Measurements from ENCODE around the gene GINS2. TPM values are rescaled to one million over a fixed set of nuclear protein-coding genes. Genes with fewer than 3 reads are reported as not detected.

Gene GINS2
- total and polyA plus RNA-seq, 2 donors (not counting 3 experiments of a cell fraction or from before 2014, with no cell fraction given) = 10.4 to 24.1 TPM

DNA sequence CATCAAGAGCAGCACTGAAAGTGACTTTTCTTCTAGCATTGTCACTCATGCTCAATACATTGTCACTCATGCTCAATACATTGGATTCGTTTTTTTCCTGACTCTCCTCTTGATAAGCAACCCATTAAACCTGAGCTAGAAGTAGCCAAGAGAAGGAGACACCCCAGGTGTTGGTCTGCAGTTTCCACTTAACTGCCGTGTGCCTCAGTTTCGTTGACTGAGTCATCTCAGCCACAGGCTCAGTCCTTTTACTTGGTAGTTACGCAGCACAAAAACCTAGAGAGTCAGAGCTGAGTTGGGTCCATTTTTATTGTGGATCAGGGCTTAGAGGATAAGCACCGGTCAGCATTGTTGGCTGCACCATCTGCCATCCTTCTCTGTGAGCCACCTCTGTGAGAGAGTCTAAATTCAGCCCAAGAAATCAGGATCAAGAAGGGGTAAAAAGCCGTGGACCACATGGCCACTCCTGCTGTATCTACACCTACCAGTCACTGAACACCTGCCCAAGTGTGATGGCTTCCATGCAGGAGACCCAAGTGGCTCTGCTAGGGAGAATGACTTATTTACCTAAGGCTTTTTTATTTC lies 11.3 kb downstream of the GINS2 start:
- no peak for DNase-seq (ENCODE audit: low read depth, low spot score)
- no peak for FAIRE-seq
- Histone ChIP-seq H3K9me1 (replicated peaks; ENCODE audit: control insufficient read depth, extremely low read depth, insufficient read depth, low read length) (no peaks in the 10 kb centered on the region), H3K27ac (ENCODE audit: insufficient read depth, low read depth, low read length) (no peak overlapping the region), H3K4me3 (replicated peaks in 1 of 3; ENCODE audit: insufficient read depth in 1 of 3, low read depth in 1 of 3, low read length in 3 of 3) (no peak overlapping the region), H3K4me1 (ENCODE audit: control insufficient read depth, extremely low read depth, insufficient read depth, low read length) (peaks cover 14% of the 10 kb centered on the region), H4K20me1 (replicated peaks; ENCODE audit: control insufficient read depth, extremely low read depth, insufficient read depth, low read length) (no peaks in the 10 kb centered on the region), H3K9me3 (replicated peaks; ENCODE audit: control insufficient read depth, insufficient read depth, low read length) (no peaks in the 10 kb centered on the region), H2AFZ (ENCODE audit: low read depth, low read length) (no peak overlapping the region), H3K36me3 (ENCODE audit: control insufficient read depth in 2 of 2, extremely low read depth in 1 of 2, insufficient read depth in 2 of 2, low read length in 2 of 2) (peaks cover 3% of the 10 kb centered on the region in 2 experiments), H3K4me2 (ENCODE audit: insufficient read depth, low read length) (no peak overlapping the region), H3K27me3 (ENCODE audit: control insufficient read depth in 2 of 2, insufficient read depth in 2 of 2, low read length in 2 of 2) (no peaks in the 10 kb centered on the region), H3K79me2 (ENCODE audit: control insufficient read depth, insufficient read depth, low read length) (no peaks in the 10 kb centered on the region), H3K9ac (replicated peaks; ENCODE audit: extremely low read depth, insufficient read depth, low read length) (no peak overlapping the region)
- intact Hi-C loops (cut with micrococcal nuclease) = no loop called here
- ChIA-PET CTCF (interaction anchor here (0.9 to 8.1 kb wide), 3 partner anchors 8 to 40 kb away, joined by 3 to 73 read pairs (median 3); no protein-coding TSS in a partner anchor), POLR2A (no interaction called here)
- dilution Hi-C loops (cut with MboI; ENCODE audit: extremely low pct_ligation_motif_present, low sequenced_read_pairs) = no loop called here
- BruUV-seq (replicated peaks) = no TSS peak
- TF ChIP-seq POLR2A (IDR thresholded peaks at IDR 0.05; ENCODE audit: low read depth, low read length) = no peak
- no peak for TF ChIP-seq EZH2 (IDR thresholded peaks at IDR 0.05; ENCODE audit: borderline replicate concordance, low read depth, low read length, severe bottlenecking)
- no peak for TF ChIP-seq MYC (IDR thresholded peaks at IDR 0.05; ENCODE audit: low read depth, low read length)
- no peak for TF ChIP-seq POLR2AphosphoS5 (IDR thresholded peaks at IDR 0.05; ENCODE audit: insufficient read depth, low read depth, low read length)
- no peak for TF ChIP-seq FOS (IDR thresholded peaks at IDR 0.05; ENCODE audit: borderline replicate concordance, insufficient read depth, low read length)
- TF ChIP-seq, protein P1, sequence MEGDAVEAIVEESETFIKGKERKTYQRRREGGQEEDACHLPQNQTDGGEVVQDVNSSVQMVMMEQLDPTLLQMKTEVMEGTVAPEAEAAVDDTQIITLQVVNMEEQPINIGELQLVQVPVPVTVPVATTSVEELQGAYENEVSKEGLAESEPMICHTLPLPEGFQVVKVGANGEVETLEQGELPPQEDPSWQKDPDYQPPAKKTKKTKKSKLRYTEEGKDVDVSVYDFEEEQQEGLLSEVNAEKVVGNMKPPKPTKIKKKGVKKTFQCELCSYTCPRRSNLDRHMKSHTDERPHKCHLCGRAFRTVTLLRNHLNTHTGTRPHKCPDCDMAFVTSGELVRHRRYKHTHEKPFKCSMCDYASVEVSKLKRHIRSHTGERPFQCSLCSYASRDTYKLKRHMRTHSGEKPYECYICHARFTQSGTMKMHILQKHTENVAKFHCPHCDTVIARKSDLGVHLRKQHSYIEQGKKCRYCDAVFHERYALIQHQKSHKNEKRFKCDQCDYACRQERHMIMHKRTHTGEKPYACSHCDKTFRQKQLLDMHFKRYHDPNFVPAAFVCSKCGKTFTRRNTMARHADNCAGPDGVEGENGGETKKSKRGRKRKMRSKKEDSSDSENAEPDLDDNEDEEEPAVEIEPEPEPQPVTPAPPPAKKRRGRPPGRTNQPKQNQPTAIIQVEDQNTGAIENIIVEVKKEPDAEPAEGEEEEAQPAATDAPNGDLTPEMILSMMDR (IDR thresholded peaks at IDR 0.05; ENCODE audit: extremely low read depth in 1 of 2, insufficient read depth in 1 of 2, low read depth in 1 of 2, low read length in 2 of 2) = no peak
- TF ChIP-seq, protein P2, sequence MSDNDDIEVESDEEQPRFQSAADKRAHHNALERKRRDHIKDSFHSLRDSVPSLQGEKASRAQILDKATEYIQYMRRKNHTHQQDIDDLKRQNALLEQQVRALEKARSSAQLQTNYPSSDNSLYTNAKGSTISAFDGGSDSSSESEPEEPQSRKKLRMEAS (IDR thresholded peaks at IDR 0.05; ENCODE audit: insufficient read depth, insufficient read length) = no peak
- no peak for TF ChIP-seq JUN (IDR thresholded peaks at IDR 0.05; ENCODE audit: borderline replicate concordance, insufficient read depth, insufficient read length, low read depth)
- no peak for TF ChIP-seq GATA2 (IDR thresholded peaks at IDR 0.05; ENCODE audit: insufficient read depth, insufficient read length, low read depth, low read length)

All from endothelial cell of umbilical vein (primary cell).